ENCODE data around the gene ALOX12B.
"Not testable (repeated sequence)": the region's sequence is repeated elsewhere in the genome, so short reads cannot be mapped to it uniquely, and the experiment has no call there.

Gene ALOX12B

DNA sequence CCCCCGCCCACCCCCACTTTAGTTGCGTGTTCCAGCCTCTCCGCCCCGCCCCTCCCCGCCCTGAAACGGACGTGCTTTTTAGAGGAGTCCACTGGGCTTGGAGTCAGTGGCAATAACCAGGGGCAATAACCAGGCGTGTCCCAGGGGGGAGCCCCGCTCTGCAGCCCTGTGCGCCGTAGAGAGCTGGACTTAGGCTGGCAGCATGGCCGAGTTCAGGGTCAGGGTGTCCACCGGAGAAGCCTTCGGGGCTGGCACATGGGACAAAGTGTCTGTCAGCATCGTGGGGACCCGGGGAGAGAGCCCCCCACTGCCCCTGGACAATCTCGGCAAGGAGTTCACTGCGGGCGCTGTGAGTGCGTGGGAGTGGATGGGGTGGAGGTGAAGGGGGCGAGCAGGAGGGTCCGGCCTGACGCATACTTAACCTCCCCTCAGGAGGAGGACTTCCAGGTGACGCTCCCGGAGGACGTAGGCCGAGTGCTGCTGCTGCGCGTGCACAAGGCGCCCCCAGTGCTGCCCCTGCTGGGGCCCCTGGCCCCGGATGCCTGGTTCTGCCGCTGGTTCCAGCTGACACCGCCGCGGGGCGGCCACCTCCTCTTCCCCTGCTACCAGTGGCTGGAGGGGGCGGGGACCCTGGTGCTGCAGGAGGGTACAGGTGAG is 48.4 kb downstream of the ALOX12B start, which contains the start of gene ALOX15B:
TSS of gene ALOX15B (plus strand) at position 106 of the 657 bp plus-strand sequence. CDS start at position 203, 97 bp downstream.
- Histone ChIP-seq H3K9ac (ENCODE audit: low read depth, low read length) (no peak within 1 kb of the TSS), H3K27ac (ENCODE audit: low read depth, low read length) (no peak within 1 kb of the TSS), H3K4me3 (ENCODE audit: low read length) (no peak within 1 kb of the TSS; the same call in 1 of the 2 replicates), H3K36me3 (ENCODE audit: insufficient read depth, low read length) (no peaks in the 10 kb centered on the region), H3K27me3 (ENCODE audit: insufficient read depth, low read length) (no peaks in the 10 kb centered on the region; the same call in 1 of the 2 replicates), H3K9me3 (ENCODE audit: insufficient read depth, low read depth, low read length) (no peaks in the 10 kb centered on the region), H3K4me1 (ENCODE audit: insufficient read depth, low read length) (no peaks in the 10 kb centered on the region)
- WGBS: 88% methylated on average over 33 of the region's 37 CpGs

- Histone ChIP-seq H3K4me3 (ENCODE audit: low read length) (no peak overlapping the region), H3K9ac (ENCODE audit: low read depth, low read length) (no peak overlapping the region), H3K36me3 (ENCODE audit: insufficient read depth, low read length) (no peaks in the 10 kb centered on the region), H3K4me1 (ENCODE audit: insufficient read depth, low read length) (no peaks in the 10 kb centered on the region), H3K27ac (ENCODE audit: low read depth, low read length) (no peak overlapping the region), H3K27me3 (ENCODE audit: insufficient read depth, low read length) (peaks cover 4% of the 10 kb centered on the region), H3K9me3 (ENCODE audit: insufficient read depth, low read depth, low read length) (no peaks in the 10 kb centered on the region)
- 100% methylated on average over 1 of the region's 2 CpGs for WGBS
Observed at GRCh38 chr17:8032442-8032841, 55.1 kb downstream of the ALOX12B start.

DNA sequence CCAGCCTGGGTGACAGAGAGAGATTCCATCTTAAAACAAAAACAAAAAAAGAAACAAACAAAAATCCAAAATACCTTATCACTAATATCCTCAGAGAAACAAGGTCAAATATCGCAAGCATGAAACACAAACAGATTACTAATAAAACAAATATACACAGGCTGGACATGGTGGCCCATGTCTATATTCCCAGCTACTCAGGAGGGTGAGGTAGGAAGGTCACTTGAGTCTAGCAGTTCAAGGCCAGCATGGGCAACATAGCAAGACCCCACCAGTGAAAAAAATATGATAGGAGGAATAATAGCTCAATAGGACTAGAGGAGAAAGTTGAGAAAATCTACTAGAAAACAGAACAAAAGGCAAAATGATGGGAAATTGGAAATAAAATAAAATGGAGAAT is 55.6 kb downstream of the ALOX12B start:
- Histone ChIP-seq H3K27me3 (ENCODE audit: insufficient read depth, low read length) (peaks cover 4% of the 10 kb centered on the region), H3K9me3 (ENCODE audit: insufficient read depth, low read depth, low read length) (no peaks in the 10 kb centered on the region), H3K36me3 (ENCODE audit: insufficient read depth, low read length) (no peaks in the 10 kb centered on the region), H3K9ac (ENCODE audit: low read depth, low read length) (no peak overlapping the region), H3K4me1 (ENCODE audit: insufficient read depth, low read length) (no peaks in the 10 kb centered on the region), H3K27ac (ENCODE audit: low read depth, low read length) (no peak overlapping the region), H3K4me3 (ENCODE audit: low read length) (no peak overlapping the region)
- 91% methylated on average over 1 of the region's 1 CpG for WGBS

DNA sequence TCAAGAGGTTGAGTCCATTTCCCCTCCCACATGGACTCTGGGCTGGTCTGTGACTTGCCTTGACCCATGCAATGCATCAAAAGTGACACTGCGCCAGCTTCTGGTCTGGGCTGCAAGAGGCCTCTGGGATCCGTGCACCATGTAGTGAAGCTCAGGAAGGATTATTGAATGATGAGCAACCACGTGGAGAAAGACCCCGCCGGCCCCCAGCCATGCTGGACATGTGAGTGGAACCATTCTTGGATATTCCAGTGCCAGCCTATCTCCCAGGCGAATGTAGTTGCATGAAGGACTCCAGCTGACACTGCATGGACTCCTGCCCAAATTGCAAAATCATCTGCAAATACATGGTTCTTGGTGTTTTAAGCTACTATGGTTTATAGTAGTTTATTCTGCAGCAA is 56.3 kb downstream of the ALOX12B start:
- H3K27ac ChIP-seq (ENCODE audit: low read depth, low read length): no peak overlapping the region
- H3K9ac ChIP-seq (ENCODE audit: low read depth, low read length): no peak overlapping the region
- H3K4me1 ChIP-seq (ENCODE audit: insufficient read depth, low read length): no peaks in the 10 kb centered on the region
- H3K27me3 ChIP-seq (ENCODE audit: insufficient read depth, low read length): peaks cover 4% of the 10 kb centered on the region
- H3K9me3 ChIP-seq (ENCODE audit: insufficient read depth, low read depth, low read length): no peaks in the 10 kb centered on the region
- 90% methylated on average over 6 of the region's 6 CpGs for WGBS
- H3K4me3 ChIP-seq (ENCODE audit: low read length): no peak overlapping the region
- H3K36me3 ChIP-seq (ENCODE audit: insufficient read depth, low read length): no peaks in the 10 kb centered on the region

GRCh38 chr17:8029121-8029520 is 58.4 kb downstream of the ALOX12B start:
- Histone ChIP-seq H3K9me3 (ENCODE audit: insufficient read depth, low read depth, low read length) (no peaks in the 10 kb centered on the region), H3K4me1 (ENCODE audit: insufficient read depth, low read length) (no peaks in the 10 kb centered on the region), H3K4me3 (ENCODE audit: low read length) (no peak overlapping the region), H3K27ac (ENCODE audit: low read depth, low read length) (no peak overlapping the region), H3K36me3 (ENCODE audit: insufficient read depth, low read length) (no peaks in the 10 kb centered on the region), H3K27me3 (ENCODE audit: insufficient read depth, low read length) (peaks cover 4% of the 10 kb centered on the region), H3K9ac (ENCODE audit: low read depth, low read length) (no peak overlapping the region)
- WGBS: 83% methylated on average over 5 of the region's 5 CpGs

DNA sequence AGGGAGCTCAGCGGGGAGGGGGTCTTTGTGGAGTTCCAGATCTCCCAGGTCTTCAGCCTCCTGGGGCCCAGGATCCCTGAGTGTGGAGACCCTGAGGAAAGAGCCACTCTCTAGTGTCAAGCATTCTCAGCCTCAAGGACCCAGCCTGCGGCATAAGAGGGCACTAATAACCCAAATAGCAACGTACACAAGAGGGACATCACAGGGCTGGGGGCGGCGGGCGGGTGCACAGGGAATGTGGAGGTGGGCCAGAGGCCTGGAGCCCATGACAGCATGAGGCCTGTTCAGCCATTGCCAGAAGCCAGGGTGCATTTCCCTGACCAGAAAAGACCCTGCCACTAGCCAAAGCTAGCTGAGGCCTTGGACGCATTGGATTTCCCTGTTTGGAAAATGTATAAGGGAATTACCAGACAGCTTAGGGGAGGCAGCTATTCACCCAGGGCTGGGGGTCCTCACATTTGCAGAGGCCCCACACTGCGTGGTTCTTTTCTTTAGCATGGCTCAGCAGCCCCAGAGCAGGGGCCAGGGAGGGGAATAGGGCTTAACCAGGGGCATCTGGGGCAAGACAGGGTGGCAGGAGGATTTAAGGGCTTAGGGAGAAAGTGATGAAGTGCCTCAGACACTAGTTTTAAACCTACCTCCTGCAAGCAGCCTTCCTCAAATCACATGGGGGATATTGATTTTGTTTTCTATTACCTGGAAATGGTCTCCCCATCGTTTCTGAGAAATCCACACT is 62.2 kb downstream of the ALOX12B start:
- WGBS: 92% methylated on average over 9 of the region's 9 CpGs
- H3K9me3 ChIP-seq (ENCODE audit: insufficient read depth, low read depth, low read length): no peaks in the 10 kb centered on the region
- H3K27me3 ChIP-seq (ENCODE audit: insufficient read depth, low read length): peaks cover 4% of the 10 kb centered on the region
- no peak overlapping the region for H3K27ac ChIP-seq (ENCODE audit: low read depth, low read length)
- H3K9ac ChIP-seq (ENCODE audit: low read depth, low read length): no peak overlapping the region
- H3K4me3 ChIP-seq (ENCODE audit: low read length): no peak overlapping the region
- no peaks in the 10 kb centered on the region for H3K36me3 ChIP-seq (ENCODE audit: insufficient read depth, low read length)
- 0 out of 2 replicates have a peak, but pooled peaks cover 5% of the 10 kb centered on the region for H3K4me1 ChIP-seq (ENCODE audit: insufficient read depth, low read length)

GRCh38 chr17:8024161-8024560 is 63.4 kb downstream of the ALOX12B start:
- H3K27me3 ChIP-seq (ENCODE audit: insufficient read depth, low read length); H3K9me3 ChIP-seq (ENCODE audit: insufficient read depth, low read depth, low read length); H3K4me1 ChIP-seq (ENCODE audit: insufficient read depth, low read length); H3K36me3 ChIP-seq (ENCODE audit: insufficient read depth, low read length); H3K4me3 ChIP-seq (ENCODE audit: low read length); H3K27ac ChIP-seq (ENCODE audit: low read depth, low read length); H3K9ac ChIP-seq (ENCODE audit: low read depth, low read length): not testable (repeated sequence)
- WGBS: 90% methylated on average over 5 of the region's 6 CpGs

All from HUES64 (cell line).